MCF 10A (cell line): ENCODE results near the gene SMPDL3B. TPM values are rescaled to one million over a fixed set of nuclear protein-coding genes. Genes with fewer than 3 reads are reported as not detected.

ENCODE experiments used
- BruUV-seq: library from RNA; stranded (reverse); fragments of 400-500 nt; replicated peaks from 2 replicates; lab custom pipeline; 2021; lab: Mats Ljungman, UMichigan
- CTCF ChIA-PET: fragments of 300-600 bp; sonication (Branson Sonifier 250); formaldehyde crosslinking; extraction: SDS; loops from one replicate; lab custom pipeline; 2021; ENCODE audit warnings: antibody characterized with exemption, inconsistent platforms; lab: Yijun Ruan, JAX
- POLR2A ChIA-PET: fragments of 300-600, 350-650 bp; sonication (Branson Sonifier 250); formaldehyde crosslinking; extraction: SDS; loops from one replicate; lab custom pipeline; 2020; ENCODE audit warnings: antibody characterized with exemption, inconsistent platforms; lab: Yijun Ruan, JAX
- DNase-seq: peaks from one replicate; pipeline ENCODE4 v3.0.0-alpha.2; 2018; ENCODE audit not compliant: unreplicated experiment
- H3K27ac Mint-ChIP-seq: one replicate; pipeline ENCODE4 v1.8.0; 2022; ENCODE audit warnings: mild to moderate bottlenecking, low read depth, mixed read lengths; ENCODE audit not compliant: unreplicated experiment
- H3K27me3 Mint-ChIP-seq: one replicate; pipeline ENCODE4 v1.8.0; 2022; ENCODE audit warnings: mixed read lengths; ENCODE audit not compliant: insufficient read depth, unreplicated experiment
- H3K36me3 Mint-ChIP-seq: one replicate; pipeline ENCODE4 v1.8.0; 2022; ENCODE audit warnings: mild to moderate bottlenecking, moderate library complexity, mixed read lengths; ENCODE audit not compliant: insufficient read depth, unreplicated experiment
- H3K4me1 Mint-ChIP-seq: one replicate; pipeline ENCODE4 v1.8.0; 2022; ENCODE audit warnings: mixed read lengths; ENCODE audit not compliant: insufficient read depth, unreplicated experiment
- H3K4me3 Mint-ChIP-seq: one replicate; pipeline ENCODE4 v1.8.0; 2022; ENCODE audit warnings: mild to moderate bottlenecking, moderate library complexity, mixed read lengths; ENCODE audit not compliant: unreplicated experiment
- H3K9me3 Mint-ChIP-seq: one replicate; pipeline ENCODE4 v1.8.0; 2022; ENCODE audit warnings: mixed read lengths; ENCODE audit not compliant: unreplicated experiment
- intact Hi-C: fragments of 100-400 bp; cut with micrococcal nuclease; formaldehyde crosslinking; loops from 2 replicates; pipeline ENCODE4 v1.14.1; 2022
- total RNA-seq: library from RNA; stranded (reverse); gene quantifications from 2 replicates; pipeline ENCODE4 v1.2.3, GENCODE V29; 2022
- TF ChIP-seq, protein P1 (sequence below): fragments of 200-600 bp; IDR thresholded peaks from one replicate; pipeline ENCODE4 v1.8.0; 2022; ENCODE audit warnings: antibody characterized with exemption, mild to moderate bottlenecking; ENCODE audit not compliant: unreplicated experiment

SMPDL3B gene
- total RNA-seq, 1 experiment from 2014 or later = 4.0 TPM

DNA sequence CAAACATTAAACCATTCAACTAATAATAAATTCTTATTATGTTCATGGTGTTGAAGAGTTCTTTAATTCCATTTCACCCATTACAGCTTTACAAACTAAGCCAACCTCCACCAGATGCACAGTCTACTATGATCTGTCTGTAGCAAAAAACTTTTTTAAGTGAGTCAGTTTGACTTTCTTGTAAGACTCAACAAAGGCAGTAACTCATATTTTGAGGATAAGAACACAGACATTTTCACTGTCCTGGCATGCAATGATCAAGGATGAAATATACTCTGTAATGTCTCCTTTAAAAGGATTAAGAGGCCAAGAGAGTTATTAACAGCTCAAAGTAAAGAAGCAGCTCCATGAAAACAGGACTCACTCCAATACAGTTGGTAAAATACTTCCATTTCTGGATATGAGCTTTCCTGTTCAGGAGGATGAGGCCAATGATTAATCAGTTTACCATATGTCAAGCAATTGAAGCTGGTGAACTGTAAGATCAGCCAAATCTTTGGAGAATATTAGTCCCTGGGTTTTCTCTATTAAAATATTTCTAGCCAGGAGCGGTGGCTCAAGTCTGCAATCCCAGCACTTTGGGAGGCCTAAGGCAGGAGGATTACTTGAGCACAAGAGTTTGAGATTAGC is 45.5 kb downstream of the SMPDL3B start:
- POLR2A ChIA-PET = interaction anchor here (0.9 to 2.5 kb wide), 6 partner anchors 9 to 207 kb away, joined by 3 to 10 read pairs (median 4); partner anchors contain the start of genes STX12 and XKR8
- Mint-ChIP-seq H3K4me3 (no peak overlapping the region), H3K27me3 (no peaks in the 10 kb centered on the region), H3K27ac (no peak overlapping the region), H3K9me3 (no peaks in the 10 kb centered on the region), H3K36me3 (peaks cover 38% of the 10 kb centered on the region), H3K4me1 (no peaks in the 10 kb centered on the region)
- TF ChIP-seq, protein P1, sequence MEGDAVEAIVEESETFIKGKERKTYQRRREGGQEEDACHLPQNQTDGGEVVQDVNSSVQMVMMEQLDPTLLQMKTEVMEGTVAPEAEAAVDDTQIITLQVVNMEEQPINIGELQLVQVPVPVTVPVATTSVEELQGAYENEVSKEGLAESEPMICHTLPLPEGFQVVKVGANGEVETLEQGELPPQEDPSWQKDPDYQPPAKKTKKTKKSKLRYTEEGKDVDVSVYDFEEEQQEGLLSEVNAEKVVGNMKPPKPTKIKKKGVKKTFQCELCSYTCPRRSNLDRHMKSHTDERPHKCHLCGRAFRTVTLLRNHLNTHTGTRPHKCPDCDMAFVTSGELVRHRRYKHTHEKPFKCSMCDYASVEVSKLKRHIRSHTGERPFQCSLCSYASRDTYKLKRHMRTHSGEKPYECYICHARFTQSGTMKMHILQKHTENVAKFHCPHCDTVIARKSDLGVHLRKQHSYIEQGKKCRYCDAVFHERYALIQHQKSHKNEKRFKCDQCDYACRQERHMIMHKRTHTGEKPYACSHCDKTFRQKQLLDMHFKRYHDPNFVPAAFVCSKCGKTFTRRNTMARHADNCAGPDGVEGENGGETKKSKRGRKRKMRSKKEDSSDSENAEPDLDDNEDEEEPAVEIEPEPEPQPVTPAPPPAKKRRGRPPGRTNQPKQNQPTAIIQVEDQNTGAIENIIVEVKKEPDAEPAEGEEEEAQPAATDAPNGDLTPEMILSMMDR = no peak
- no peak for DNase-seq
- no TSS peak for BruUV-seq
- intact Hi-C loops = no loop called here
- CTCF ChIA-PET = interaction anchor here (0.6 to 7.4 kb wide), 17 partner anchors 11 to 310 kb away, joined by 3 to 74 read pairs (median 3); no protein-coding TSS in a partner anchor

DNA sequence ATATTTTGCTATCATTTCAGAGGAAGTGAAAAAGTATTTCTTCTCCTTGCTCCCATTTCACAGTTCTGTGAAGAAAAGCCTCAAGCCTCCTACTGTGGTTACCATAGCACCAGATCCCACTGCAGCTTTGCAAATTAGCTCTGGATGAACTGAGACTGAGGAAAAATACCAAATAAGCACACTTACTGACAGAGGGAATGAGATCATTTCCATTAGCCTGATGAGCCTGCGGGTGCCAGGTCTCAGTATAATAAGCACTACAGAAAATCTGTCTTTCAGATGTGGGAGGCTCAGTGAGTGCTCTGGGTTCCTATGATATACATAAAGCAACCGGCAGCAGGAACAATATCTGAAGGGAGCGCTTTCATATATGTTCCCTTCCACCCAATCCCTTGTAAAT is 46.3 kb downstream of the SMPDL3B start:
- Mint-ChIP-seq H3K4me3 (no peak overlapping the region), H3K27me3 (no peaks in the 10 kb centered on the region), H3K36me3 (peaks cover 46% of the 10 kb centered on the region), H3K27ac (no peak overlapping the region), H3K4me1 (no peaks in the 10 kb centered on the region), H3K9me3 (no peaks in the 10 kb centered on the region)
- no TSS peak for BruUV-seq
- intact Hi-C loops = no loop called here
- TF ChIP-seq, protein P1 = no peak
- no peak for DNase-seq
- POLR2A ChIA-PET = interaction anchor here (0.9 to 2.5 kb wide), 2 partner anchors 54 to 123 kb away, joined by 3 to 10 read pairs; no protein-coding TSS in a partner anchor
- CTCF ChIA-PET = interaction anchor here (0.6 to 7.4 kb wide), 13 partner anchors 10 to 1197 kb away, joined by 3 to 74 read pairs (median 3); no protein-coding TSS in a partner anchor

DNA sequence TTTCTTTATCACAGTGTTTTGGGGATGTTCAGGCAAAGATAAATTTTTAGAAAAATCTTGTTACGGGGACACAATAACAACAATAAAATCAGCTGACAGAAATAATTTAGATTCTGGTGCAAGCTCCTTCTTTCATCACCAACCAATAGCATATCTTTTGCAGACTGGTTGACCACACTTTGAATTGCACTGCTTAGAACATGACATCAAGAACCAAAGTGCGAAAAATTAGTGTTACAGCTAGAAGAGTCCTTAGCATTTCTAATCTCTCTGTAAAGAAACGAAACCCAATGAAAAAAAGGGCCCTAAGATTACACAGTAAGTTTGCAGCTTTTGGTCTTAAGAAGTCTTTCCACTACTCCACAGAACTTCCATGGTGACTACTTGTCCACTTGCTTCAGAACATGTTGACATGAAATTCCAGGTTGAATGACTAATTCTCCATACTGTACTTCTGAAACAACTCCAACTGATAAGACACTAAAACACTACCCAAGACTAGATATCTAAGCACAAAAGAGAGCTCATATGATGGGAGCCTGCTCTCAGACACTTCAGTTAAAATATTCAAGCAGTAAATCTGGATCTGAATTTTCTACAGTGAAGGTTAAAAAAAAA is 56.2 kb downstream of the SMPDL3B start:
- no peak for DNase-seq
- Mint-ChIP-seq H3K4me1 (no peaks in the 10 kb centered on the region), H3K36me3 (peaks cover 87% of the 10 kb centered on the region), H3K27ac (peak overlapping the region; percentile 28), H3K9me3 (no peaks in the 10 kb centered on the region), H3K4me3 (no peak overlapping the region), H3K27me3 (no peaks in the 10 kb centered on the region)
- TF ChIP-seq, protein P1 = no peak
- intact Hi-C loops = no loop called here
- no TSS peak for BruUV-seq
- ChIA-PET POLR2A (interaction anchor here (0.7 kb wide), 1 partner anchor 15 kb away, joined by 3 read pairs; no protein-coding TSS in a partner anchor), CTCF (interaction anchor here (0.6 to 2.2 kb wide), 3 partner anchors 9 to 368 kb away, joined by 4 to 12 read pairs (median 5); no protein-coding TSS in a partner anchor)

DNA sequence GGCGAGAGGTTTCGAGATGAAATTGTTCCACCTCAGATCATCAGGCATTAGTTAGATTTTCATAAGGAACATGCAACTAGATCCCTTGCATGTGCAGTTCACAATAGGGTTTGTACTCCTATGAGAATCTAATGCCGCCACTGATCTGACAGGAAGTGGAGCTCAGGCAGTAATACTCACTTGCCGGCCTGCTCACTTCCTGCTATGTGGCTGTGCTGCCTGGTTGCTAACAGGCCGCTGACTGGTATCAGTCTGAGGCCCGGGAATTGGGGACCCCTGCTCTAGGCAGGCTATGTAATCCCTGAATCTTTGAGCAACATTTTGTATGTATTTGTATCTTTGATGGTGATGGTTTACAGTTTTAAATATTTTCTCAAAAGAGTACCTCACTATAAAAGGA is 57.5 kb downstream of the SMPDL3B start:
- intact Hi-C loops = no loop called here
- DNase-seq = no peak
- no TSS peak for BruUV-seq
- no peaks in the 10 kb centered on the region for H3K4me1 Mint-ChIP-seq
- H3K4me3 Mint-ChIP-seq = no peak overlapping the region
- CTCF ChIA-PET = interaction anchor here (0.6 to 1.3 kb wide), 3 partner anchors 14 to 134 kb away, joined by 3 to 4 read pairs (median 3); no protein-coding TSS in a partner anchor
- POLR2A ChIA-PET = interaction anchor here (0.6 to 1.1 kb wide), 2 partner anchors 11 to 196 kb away, joined by 3 to 4 read pairs; no protein-coding TSS in a partner anchor
- no peaks in the 10 kb centered on the region for H3K9me3 Mint-ChIP-seq
- H3K27me3 Mint-ChIP-seq = no peaks in the 10 kb centered on the region
- H3K36me3 Mint-ChIP-seq = peaks cover 89% of the 10 kb centered on the region
- TF ChIP-seq, protein P1 = no peak
- H3K27ac Mint-ChIP-seq = no peak overlapping the region
